ENCODE measurements around the gene MRPS26. TPM values are rescaled to one million over a fixed set of nuclear protein-coding genes. Genes with fewer than 3 reads are reported as not detected.

MRPS26 gene
- total RNA-seq, 3 donors from 2014 or later: 34.4 to 50.8 (median 44.9) TPM

DNA sequence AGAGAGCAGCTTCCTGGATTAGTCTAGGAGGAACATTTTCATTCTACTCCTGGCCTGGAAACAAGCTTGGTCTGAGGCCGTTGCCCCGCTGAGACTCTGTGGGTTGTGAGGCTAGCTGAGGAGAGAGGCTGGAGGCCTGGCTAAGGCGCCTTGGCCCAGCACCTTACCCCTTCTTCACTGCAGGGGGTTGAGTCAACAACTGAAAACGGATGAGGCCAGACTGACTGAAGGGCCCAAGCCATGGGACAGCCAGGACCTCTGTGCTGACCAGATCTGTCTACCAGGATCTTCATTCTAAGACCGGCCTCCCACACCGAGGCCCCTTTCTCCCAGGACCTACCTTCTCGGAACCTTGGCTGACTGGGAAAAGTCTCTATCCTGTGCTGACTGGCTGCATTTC, 42.2 kb downstream of the MRPS26 start:
- peaks cover 0 to 3% of the 10 kb centered on the region in 2 donors for H3K4me1 ChIP-seq
- TF ChIP-seq POLR2A (IDR thresholded peaks at IDR 0.05) (no peak), CTCF (IDR thresholded peaks at IDR 0.05) (no peak), POLR2AphosphoS5 (IDR thresholded peaks at IDR 0.05) (no peak)
- H3K36me3 ChIP-seq: no peaks in the 10 kb centered on the region
- intact Hi-C loops (cut with DNase I; ENCODE audit: low total_unique reads): no loop called here
- H3K4me3 ChIP-seq: no peak overlapping the region
- no peak overlapping the region for H3K27ac ChIP-seq
- no peaks in the 10 kb centered on the region for H3K9me3 ChIP-seq
- peaks cover 7 to 31% of the 10 kb centered on the region in 2 donors for H3K27me3 ChIP-seq
- DNase-seq (ENCODE audit: low spot score in 2 of 2): no peak

DNA sequence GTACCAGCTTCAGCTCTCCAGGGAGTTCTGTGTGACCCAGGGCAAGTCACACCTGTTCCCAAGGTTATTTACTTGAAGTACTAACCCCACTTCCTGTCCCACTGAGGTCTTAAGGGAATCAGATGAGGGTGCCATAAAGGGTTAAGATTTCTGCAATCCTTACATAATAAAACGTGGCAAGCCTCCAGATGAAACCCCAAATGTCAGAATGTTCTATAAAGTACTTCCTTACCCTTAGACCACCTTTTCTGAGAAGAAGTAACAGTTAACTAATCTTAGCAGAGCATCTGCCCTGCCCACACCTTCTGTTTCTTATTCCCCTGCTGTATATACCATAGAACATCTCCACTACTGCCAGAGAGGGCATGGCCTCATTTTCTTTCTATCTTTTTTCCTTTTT, 44.7 kb downstream of the MRPS26 start:
- H3K27ac ChIP-seq: no peak overlapping the region
- TF ChIP-seq POLR2A (IDR thresholded peaks at IDR 0.05) (no peak), POLR2AphosphoS5 (IDR thresholded peaks at IDR 0.05) (no peak), CTCF (IDR thresholded peaks at IDR 0.05) (no peak)
- H3K4me3 ChIP-seq: no peak overlapping the region
- H3K9me3 ChIP-seq: no peaks in the 10 kb centered on the region
- H3K36me3 ChIP-seq: no peaks in the 10 kb centered on the region
- peaks cover 0 to 5% of the 10 kb centered on the region in 2 donors for H3K4me1 ChIP-seq
- no peak for DNase-seq (ENCODE audit: low spot score in 2 of 2)
- intact Hi-C loops (cut with DNase I; ENCODE audit: low total_unique reads): no loop called here
- peaks cover 6 to 24% of the 10 kb centered on the region in 2 donors for H3K27me3 ChIP-seq

DNA sequence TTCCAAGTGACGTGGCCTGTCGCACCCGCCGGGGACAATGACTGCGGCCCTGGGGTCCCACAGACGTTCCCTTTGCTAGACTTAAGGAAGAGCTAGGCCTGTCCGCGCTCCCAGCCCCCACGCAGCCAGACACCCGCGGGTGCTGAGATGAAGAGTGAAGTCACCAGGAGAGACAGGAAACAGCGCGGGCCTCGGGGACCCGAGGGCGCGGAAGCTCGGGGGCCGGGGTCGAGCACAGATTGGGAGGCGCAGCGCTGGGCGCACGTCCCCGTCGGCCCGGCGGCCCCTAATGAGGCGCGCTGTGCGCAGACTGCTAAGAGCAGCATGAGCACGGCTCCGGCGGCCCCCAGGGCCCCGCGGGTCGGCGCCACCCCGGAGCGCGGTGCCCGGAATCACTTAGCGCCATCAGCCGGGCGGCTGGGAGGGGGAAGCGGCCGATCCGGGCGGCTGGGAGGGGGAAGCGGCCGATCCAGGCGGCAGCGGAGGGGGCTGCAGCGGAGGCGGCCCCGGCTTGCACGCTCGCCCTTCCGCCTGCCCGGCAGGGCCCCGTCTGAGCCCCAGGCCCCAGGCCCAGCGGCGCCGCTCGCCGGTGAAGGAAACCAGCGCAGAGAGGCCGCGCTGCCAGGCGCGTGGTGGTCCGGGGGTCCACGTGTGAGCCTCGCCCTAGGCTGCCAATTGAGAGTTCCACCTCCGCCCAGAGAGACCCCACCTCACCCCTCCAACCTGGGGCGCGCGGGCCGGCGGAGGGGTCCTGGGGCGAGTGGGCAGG, 46.9 kb downstream of the MRPS26 start:
- intact Hi-C loops (cut with DNase I; ENCODE audit: low total_unique reads): no loop called here
- Histone ChIP-seq H3K27me3 (peaks cover 6 to 24% of the 10 kb centered on the region in 2 donors), H3K4me1 (peaks cover 0 to 5% of the 10 kb centered on the region in 2 donors), H3K4me3 (peak overlapping the region; percentile 22 to 61 (median 43)), H3K9me3 (no peaks in the 10 kb centered on the region), H3K27ac (no peak overlapping the region), H3K36me3 (no peaks in the 10 kb centered on the region)
- no peak for TF ChIP-seq POLR2AphosphoS5 (IDR thresholded peaks at IDR 0.05)
- TF ChIP-seq CTCF (IDR thresholded peaks at IDR 0.05): no peak
- TF ChIP-seq POLR2A (IDR thresholded peaks at IDR 0.05): no peak
- DNase-seq (ENCODE audit: low spot score in 2 of 2): no peak

DNA sequence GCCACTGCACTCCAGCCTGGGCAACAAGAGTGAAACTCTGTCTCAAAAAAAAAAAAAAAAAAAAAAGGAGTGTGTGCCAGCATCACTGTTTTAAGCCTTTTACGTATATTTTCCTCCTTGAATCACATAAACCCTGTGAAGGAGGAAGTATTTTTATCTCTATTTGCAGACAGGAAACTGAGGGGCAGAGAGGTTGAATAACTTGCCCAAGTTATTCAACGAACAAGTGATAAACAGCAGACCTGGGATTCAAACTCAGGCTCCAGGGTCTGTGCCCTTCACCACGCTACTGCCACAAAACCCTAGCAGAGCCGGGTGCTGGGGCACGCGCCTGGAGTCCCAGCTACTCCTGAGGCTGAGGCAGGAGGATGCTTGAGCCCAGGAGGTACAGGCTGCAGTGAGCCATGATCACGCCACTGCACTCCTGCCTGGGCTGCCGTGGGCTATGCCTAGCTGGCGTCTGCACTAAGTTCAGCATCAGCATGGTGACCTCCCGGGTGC, 48.1 kb downstream of the MRPS26 start:
- H3K27me3 ChIP-seq: peaks cover 6 to 24% of the 10 kb centered on the region in 2 donors
- no peak for TF ChIP-seq POLR2A (IDR thresholded peaks at IDR 0.05)
- no peak for TF ChIP-seq POLR2AphosphoS5 (IDR thresholded peaks at IDR 0.05)
- intact Hi-C loops (cut with DNase I; ENCODE audit: low total_unique reads): no loop called here
- H3K4me1 ChIP-seq: peaks cover 0 to 5% of the 10 kb centered on the region in 2 donors
- H3K4me3 ChIP-seq: no peak overlapping the region
- DNase-seq (ENCODE audit: low spot score in 2 of 2): no peak
- no peaks in the 10 kb centered on the region for H3K9me3 ChIP-seq
- H3K27ac ChIP-seq: no peak overlapping the region
- H3K36me3 ChIP-seq: no peaks in the 10 kb centered on the region

DNA sequence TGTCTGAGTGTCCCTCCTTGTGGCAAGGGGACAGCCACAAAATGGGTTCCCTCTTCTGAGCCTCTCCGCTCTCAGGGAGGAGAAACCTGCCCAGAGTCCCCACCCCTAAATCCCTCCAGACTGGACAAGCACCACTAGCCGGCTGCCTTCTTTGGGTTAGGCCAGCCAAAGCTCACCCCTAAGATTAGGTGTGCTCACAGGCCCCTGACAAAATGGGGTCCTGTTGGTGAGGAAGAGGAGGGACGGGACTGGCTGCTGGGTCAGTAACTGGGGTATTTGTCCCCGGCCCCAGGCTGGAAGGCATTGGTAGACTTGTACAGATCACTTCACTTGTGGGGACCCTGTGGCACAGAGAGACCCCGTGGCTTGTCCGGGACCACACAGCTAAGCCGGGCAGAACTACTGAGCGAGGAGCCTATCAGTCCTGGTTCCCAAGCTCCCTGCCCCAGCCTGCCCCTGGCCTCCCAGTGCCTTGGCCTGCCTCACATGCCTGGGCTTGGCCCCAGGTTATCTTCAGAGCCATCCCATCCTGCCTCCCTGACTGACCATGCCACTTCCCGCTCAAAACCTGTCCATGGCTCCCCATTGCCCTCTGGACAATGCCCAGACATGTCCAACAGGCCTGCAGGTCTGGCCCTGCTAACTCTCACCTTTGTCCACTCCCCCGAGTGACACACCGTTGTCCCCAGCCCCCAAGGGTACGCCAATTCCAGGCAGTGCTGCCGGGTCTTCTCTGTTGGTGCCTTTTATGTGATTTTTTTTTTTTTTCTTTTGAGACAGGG, 49.2 kb downstream of the MRPS26 start:
- intact Hi-C loops (cut with DNase I; ENCODE audit: low total_unique reads): no loop called here
- no peak overlapping the region for H3K4me3 ChIP-seq
- peaks cover 6 to 24% of the 10 kb centered on the region in 2 donors for H3K27me3 ChIP-seq
- TF ChIP-seq POLR2A (IDR thresholded peaks at IDR 0.05): no peak
- no peaks in the 10 kb centered on the region for H3K36me3 ChIP-seq
- H3K9me3 ChIP-seq: no peaks in the 10 kb centered on the region
- no peak for DNase-seq (ENCODE audit: low spot score in 2 of 2)
- no peak overlapping the region for H3K27ac ChIP-seq
- H3K4me1 ChIP-seq: peaks cover 0 to 5% of the 10 kb centered on the region in 2 donors

Other genes starting within 250 kb of the MRPS26 start
- 10 to 100 TPM; 23.1 to 45.4 (median 28.5) TPM for gene CPXM1, start 245.4 kb upstream of the MRPS26 start, total RNA-seq
- gene C20orf141, start 231.1 kb upstream of the MRPS26 start, total RNA-seq: not detected
- under 1 TPM in 1 of 3 donors, not detected in 2; under 0.01 TPM for gene TMEM239, start 229.7 kb upstream of the MRPS26 start, total RNA-seq
- gene PCED1A, start 205.4 kb upstream of the MRPS26 start, total RNA-seq: 10 to 100 TPM; 23.4 to 38.0 (median 36.6) TPM
- gene VPS16, start 205.3 kb upstream of the MRPS26 start, total RNA-seq: 10 to 100 TPM; 25.3 to 34.7 (median 33.8) TPM
- 100 to 1,000 TPM in 1 of 3 donors, 10 to 100 TPM in 2; 89.1 to 102 (median 96.0) TPM for gene PTPRA, start 172.6 kb upstream of the MRPS26 start, total RNA-seq
- not detected for gene GNRH2, start 2.4 kb upstream of the MRPS26 start, total RNA-seq
- 1 to 10 TPM in 1 of 3 donors, not detected in 2; 4.5 TPM for gene OXT, start 25.6 kb downstream of the MRPS26 start, total RNA-seq
- gene AVP, start 38.7 kb downstream of the MRPS26 start, total RNA-seq: not detected
- gene FASTKD5, start 113.8 kb downstream of the MRPS26 start, total RNA-seq: 10 to 100 TPM; 15.4 to 18.3 (median 16.3) TPM
- gene UBOX5, start 113.8 kb downstream of the MRPS26 start, total RNA-seq: 1 to 10 TPM; 5.9 to 8.9 (median 6.6) TPM
- gene LZTS3, start 127.5 kb downstream of the MRPS26 start, total RNA-seq: 10 to 100 TPM in 2 of 3 donors, 1 to 10 TPM in 1; 9.3 to 12.1 (median 11.3) TPM
- gene DDRGK1, start 158.6 kb downstream of the MRPS26 start, total RNA-seq: 10 to 100 TPM; 87.1 to 91.8 (median 89.8) TPM
- gene ITPA, start 163.4 kb downstream of the MRPS26 start, total RNA-seq: 10 to 100 TPM; 35.2 to 43.6 (median 39.1) TPM
- gene SLC4A11, start 193.1 kb downstream of the MRPS26 start, total RNA-seq: 1 to 10 TPM in 2 of 3 donors, under 1 TPM in 1; 0.48 to 4.9 (median 3.1) TPM

Measured in breast epithelium (tissue), 4 donors.